ENCODE data around the gene SEMA4C. TPM values are rescaled to one million over a fixed set of nuclear protein-coding genes. Genes with fewer than 3 reads are reported as not detected.
A peak's percentile ranks its signal among the peaks of the same experiment; 100 is the strongest.

The SEMA4C gene
- total and polyA plus RNA-seq, 9 of the 15 experiments (the other 6 are each of a cell fraction or from before 2014, with no cell fraction given) = 0.32 to 59.7 (median 23.9) TPM

- POLR2A ChIA-PET = interaction anchor here (0.6 to 2.3 kb wide), 3 partner anchors 7 to 64 kb away, joined by 3 to 8 read pairs (median 4); no protein-coding TSS in a partner anchor
- Histone ChIP-seq H3K27ac (ENCODE audit: extremely low read depth, low read depth, low read length) (no peak overlapping the region), H3K36me3 (ENCODE audit: control insufficient read depth, insufficient read depth, low read length) (peaks cover 25% of the 10 kb centered on the region), H3K79me2 (ENCODE audit: control insufficient read depth, insufficient read depth, low read length) (peaks cover 45% of the 10 kb centered on the region), H3K9ac (ENCODE audit: insufficient read depth in 1 of 2, low read depth in 2 of 2, low read length in 2 of 2) (peak overlapping the region; percentile 10 to 89; a peak in 3 of 4 replicates), H3K9me1 (ENCODE audit: control insufficient read depth, insufficient read depth, low read length) (peaks cover 21% of the 10 kb centered on the region), H3K4me2 (ENCODE audit: insufficient read depth, low read length) (peak overlapping the region; percentile 90), H3K9me3 (replicated peaks; ENCODE audit: control insufficient read depth, insufficient read depth, low read depth, low read length) (no peaks in the 10 kb centered on the region), H3K27me3 (ENCODE audit: control insufficient read depth in 2 of 2, insufficient read depth in 2 of 2, low read length in 2 of 2) (no peaks in the 10 kb centered on the region), H3K4me1 (replicated peaks in 1 of 2; ENCODE audit: control insufficient read depth in 2 of 2, insufficient read depth in 2 of 2, low read length in 2 of 2) (peaks cover 34 to 49% of the 10 kb centered on the region in 2 experiments), H4K20me1 (replicated peaks; ENCODE audit: control insufficient read depth, insufficient read depth, low read length) (peaks cover 40% of the 10 kb centered on the region), H2AFZ (ENCODE audit: low read depth, low read length) (no peak overlapping the region; the same call in 1 of the 2 replicates), H3K4me3 (peak overlapping the region; percentile 80)
- FAIRE-seq (no peak), ATAC-seq (no peak; the same call in 2 of the 3 replicates), DNase-seq (ENCODE audit: extremely low read depth in 1 of 4, low spot score in 3 of 4) (peak in 2 of 4 experiments; percentile 29 to 37)
- no TSS peak for BruUV-seq (replicated peaks)
- under 1% methylated on average over 62 of the region's 89 CpGs for WGBS (ENCODE audit: insufficient coverage, low coverage, missing lambda C conversion rate)
- in situ Hi-C loops (cut with MboI) = no loop called here
- CTCF ChIA-PET (ENCODE audit: low intra/inter-chr PET ratio) = no interaction called here
- intact Hi-C loops (cut with micrococcal nuclease) = loop anchor here (5.0 kb wide), 1 partner anchor 55 kb away; the partner anchor contains the start of gene CNNM4
- no peak for TF ChIP-seq ZNF431 (CRISPR knock-in tag; IDR thresholded peaks at IDR 0.05)
- peak; percentile 55 for TF ChIP-seq MAX (CRISPR knock-in tag; IDR thresholded peaks at IDR 0.05)
- no peak for TF ChIP-seq ZFP91 (CRISPR knock-in tag; IDR thresholded peaks at IDR 0.05)
- TF ChIP-seq ZBTB2 (IDR thresholded peaks at IDR 0.05) = 0 out of 2 replicates have a peak, but pooled peaks have one; percentile 18
- TF ChIP-seq HDAC8 (tag; IDR thresholded peaks at IDR 0.05) = no peak
- TF ChIP-seq SIN3A (IDR thresholded peaks at IDR 0.05; ENCODE audit: borderline replicate concordance in 2 of 2, control insufficient read depth in 1 of 2, low read depth in 2 of 2, low read length in 2 of 2) = peak in 1 of 2 experiments; percentile 45; a peak in 1 of 4 replicates
- TF ChIP-seq SMC3 (conservative IDR thresholded peaks at IDR 0.05; ENCODE audit: insufficient read depth, low read depth, low read length) = no peak
- no peak for TF ChIP-seq ADNP (tag; IDR thresholded peaks at IDR 0.05)
- peak in 1 of 2 experiments; percentile 26; a peak in 1 of 4 replicates for TF ChIP-seq HDAC1 (IDR thresholded peaks at IDR 0.05)
- no peak for TF ChIP-seq FOXP4 (CRISPR knock-in tag; IDR thresholded peaks at IDR 0.05; ENCODE audit: borderline replicate concordance)
- no peak for TF ChIP-seq ZKSCAN1 (IDR thresholded peaks at IDR 0.05; ENCODE audit: low read depth, low read length)
- TF ChIP-seq TCFL5 (CRISPR knock-in tag; conservative IDR thresholded peaks at IDR 0.05) = no peak
Measured at GRCh38 chr2:96816836-96817702, 52.8 kb downstream of the SEMA4C start.
